Dermis lymphatic vessel endothelial cell (primary cell): ENCODE data around the gene MPZL1. TPM values are rescaled to one million over a fixed set of nuclear protein-coding genes. Genes with fewer than 3 reads are reported as not detected.

Experiments used
- total RNA-seq: library from RNA; depleted of rRNA; stranded (reverse); fragments of >200 nt; gene quantifications from 2 replicates; pipeline ENCODE4 v1.2.1, GENCODE V29; 2014

Gene MPZL1
- 95.8 and 138 TPM in 2 replicates for total RNA-seq

GRCh38 chr1:167721617-167722151, at the start of gene MPZL1:
TSS of gene MPZL1 (plus strand) at chr1:167721982. CDS start at chr1:167722152, 170 bp downstream.

Other genes with a start within 250 kb of the MPZL1 start
- 0.11 TPM in 1 of 2 replicates, not detected in the other for gene CD247, start 203.5 kb upstream of the MPZL1 start, total RNA-seq
- gene CREG1, start 168.2 kb upstream of the MPZL1 start, total RNA-seq: 48.0 and 54.0 TPM in 2 replicates
- gene RCSD1, start 91.8 kb upstream of the MPZL1 start, total RNA-seq: 27.4 and 41.7 TPM in 2 replicates
- gene ADCY10, start 192.2 kb downstream of the MPZL1 start, total RNA-seq: 0.11 TPM in 1 of 2 replicates, not detected in the other
- 48.2 and 50.7 TPM in 2 replicates for gene DCAF6, start 214.7 kb downstream of the MPZL1 start, total RNA-seq
- 18.9 and 20.7 TPM in 2 replicates for gene MPC2, start 215.1 kb downstream of the MPZL1 start, total RNA-seq